SK-N-SH (cell line): ENCODE results near the gene SDK1. TPM values are rescaled to one million over a fixed set of nuclear protein-coding genes. Genes with fewer than 3 reads are reported as not detected.

Experiments used
- CTCF ChIA-PET: fragments of 300-600, 350-600 bp; formaldehyde crosslinking; extraction: SDS; loops from one replicate; lab custom pipeline; 2021; lab: Yijun Ruan, JAX
- POLR2A ChIA-PET: fragments of 350-600 bp; sonication (Branson Sonifier 250); formaldehyde crosslinking; extraction: SDS; loops from one replicate; lab custom pipeline; 2020; ENCODE audit warnings: antibody characterized with exemption, inconsistent platforms; lab: Yijun Ruan, JAX
- DNase-seq: peaks from one replicate; pipeline ENCODE4 v3.0.0; 2012
- H2AFZ ChIP-seq: fragments of 200-600 bp; sonication (generic); 2 replicates; pipeline ENCODE4 v1.8.1; 2016; ENCODE audit warnings: antibody characterized with exemption, mild to moderate bottlenecking, low read depth
- H3F3A ChIP-seq: fragments of 200-600 bp; sonication (generic); replicated peaks from 2 replicates; pipeline ENCODE3; 2016; ENCODE audit warnings: antibody characterized with exemption, mild to moderate bottlenecking; ENCODE audit not compliant: insufficient read depth
- H3K27ac ChIP-seq, 2 experiments: fragments of 200-500 bp in 1 of 2; fragments of 200-600 bp in 1 of 2; sonication (Bioruptor generic) in 1 of 2; sonication (generic), shearing (Covaris generic) in 1 of 2; 2 replicates each; pipeline versions ENCODE4 v1.5.1 to v1.6.1; 2014 to 2016; ENCODE audit warnings: low read depth in 2 of 2, inconsistent platforms in 1 of 2, low read length in 1 of 2, mild to moderate bottlenecking in 1 of 2, mixed read lengths in 1 of 2
- H3K27me3 ChIP-seq: fragments of 200-600 bp; sonication (generic), shearing (Covaris generic); 2 replicates; pipeline ENCODE4 v1.6.1; 2016; ENCODE audit warnings: mixed run types; ENCODE audit not compliant: insufficient read depth
- H3K36me3 ChIP-seq, 2 experiments: fragments of 200-500 bp in 1 of 2; fragments of 200-600 bp in 1 of 2; sonication (Bioruptor generic) in 1 of 2; sonication (generic) in 1 of 2; replicated peaks in 1 of 2; 2 replicates each; pipeline versions ENCODE3 to v1.5.1; 2014 to 2016; ENCODE audit warnings: low read length in 1 of 2, mild to moderate bottlenecking in 1 of 2; ENCODE audit not compliant: insufficient read depth in 2 of 2, control insufficient read depth in 1 of 2
- H3K4me1 ChIP-seq, 2 experiments: fragments of 200-500 bp in 1 of 2; fragments of 200-600 bp in 1 of 2; sonication (Bioruptor generic) in 1 of 2; sonication (generic), shearing (Covaris generic) in 1 of 2; 2 replicates each; pipeline versions ENCODE4 v1.5.1 to v1.6.1; 2014 to 2016; ENCODE audit warnings: low read depth in 1 of 2, low read length in 1 of 2, mixed run types in 1 of 2; ENCODE audit not compliant: insufficient read depth in 2 of 2, control insufficient read depth in 1 of 2
- H3K4me2 ChIP-seq: fragments of 200-600 bp; sonication (generic), shearing (Covaris generic); 2 replicates; pipeline ENCODE4 v1.6.1; 2017; ENCODE audit warnings: mixed run types
- H3K4me3 ChIP-seq, 2 experiments: fragments of 200-500 bp in 1 of 2; fragments of 200-600 bp in 1 of 2; sonication (Bioruptor generic) in 1 of 2; sonication (generic), shearing (Covaris generic) in 1 of 2; 2 replicates each; pipeline versions ENCODE4 v1.5.1 to v1.8.1; 2014 to 2016; ENCODE audit warnings: low read depth in 2 of 2, inconsistent platforms in 1 of 2, low read length in 1 of 2, mild to moderate bottlenecking in 1 of 2, mixed read lengths in 1 of 2, moderate library complexity in 1 of 2
- H3K79me2 ChIP-seq: fragments of 200-600 bp; sonication (generic); 2 replicates; pipeline ENCODE4 v1.8.1; 2017; ENCODE audit warnings: mild to moderate bottlenecking; ENCODE audit not compliant: insufficient read depth
- H3K9ac ChIP-seq: fragments of 200-600 bp; sonication (generic); 2 replicates; pipeline ENCODE4 v1.6.1; 2017; ENCODE audit warnings: mixed run types
- H3K9me2 ChIP-seq: fragments of 200-600 bp; sonication (generic); 2 replicates; pipeline ENCODE4 v1.6.1; 2017; ENCODE audit warnings: mixed run types
- H3K9me3 ChIP-seq: fragments of 200-600 bp; sonication (generic); 2 replicates; pipeline ENCODE4 v1.6.1; 2017; ENCODE audit warnings: mixed run types, mild to moderate bottlenecking, moderate library complexity
- H4K20me1 ChIP-seq: fragments of 200-600 bp; sonication (generic); 2 replicates; pipeline ENCODE4 v1.6.1; 2017; ENCODE audit warnings: mild to moderate bottlenecking, mixed run types; ENCODE audit not compliant: insufficient read depth
- EP300 ChIP-seq, 2 experiments: IDR thresholded peaks; 2 replicates each; pipeline versions ENCODE4 v1.4.0 to v1.6.1; 2012; ENCODE audit warnings: borderline replicate concordance in 1 of 2, low read depth in 1 of 2, low read length in 1 of 2
- FOSL2 ChIP-seq: IDR thresholded peaks from 2 replicates; pipeline ENCODE4 v1.4.0; 2012; ENCODE audit warnings: low read depth, mild to moderate bottlenecking, moderate library complexity, borderline replicate concordance
- FOXJ3 ChIP-seq: sonication (generic); formaldehyde crosslinking; IDR thresholded peaks from 2 replicates; pipeline ENCODE4 v1.5.1; 2020; ENCODE audit warnings: mild to moderate bottlenecking, missing genetic modification reagents
- IRF3 ChIP-seq: fragments of 150-350 bp; IDR thresholded peaks from 2 replicates; pipeline ENCODE4 v1.6.1; 2016; ENCODE audit warnings: mild to moderate bottlenecking, low read depth, low read length
- JUND ChIP-seq: IDR thresholded peaks from 2 replicates; pipeline ENCODE4 v1.4.0; 2012
- MAX ChIP-seq: IDR thresholded peaks from 2 replicates; pipeline ENCODE4 v1.4.0; 2012; ENCODE audit warnings: low read depth
- NRF1 ChIP-seq: IDR thresholded peaks from 2 replicates; pipeline ENCODE4 v1.6.1; 2012; ENCODE audit warnings: low read depth, mild to moderate bottlenecking, low read length
- RAD21 ChIP-seq: IDR thresholded peaks from 2 replicates; pipeline ENCODE4 v1.6.1; 2012; ENCODE audit warnings: mild to moderate bottlenecking, low read length
- RCOR1 ChIP-seq: fragments of 150-350 bp; IDR thresholded peaks from 2 replicates; pipeline ENCODE4 v1.6.1; 2017; ENCODE audit warnings: antibody characterized with exemption, low read length
- RFX5 ChIP-seq: IDR thresholded peaks from 2 replicates; pipeline ENCODE4 v1.6.1; 2012; ENCODE audit warnings: mild to moderate bottlenecking, improper control_type of control experiment, low read length
- RXRA ChIP-seq: IDR thresholded peaks from 2 replicates; pipeline ENCODE4 v1.4.0; 2012; ENCODE audit warnings: low read depth, mild to moderate bottlenecking, borderline replicate concordance
- SIN3A ChIP-seq: IDR thresholded peaks from 2 replicates; pipeline ENCODE4 v1.6.1; 2012; ENCODE audit warnings: low read depth, mild to moderate bottlenecking, low read length, moderate library complexity, borderline replicate concordance
- SMC3 ChIP-seq: IDR thresholded peaks from 2 replicates; pipeline ENCODE4 v1.6.1; 2012; ENCODE audit warnings: low read depth, low read length, improper control_type of control experiment
- TCF12 ChIP-seq: IDR thresholded peaks from 2 replicates; pipeline ENCODE4 v1.4.0; 2012
- TEAD4 ChIP-seq: IDR thresholded peaks from 2 replicates; pipeline ENCODE4 v1.4.0; 2012; ENCODE audit warnings: mild to moderate bottlenecking, borderline replicate concordance; ENCODE audit not compliant: insufficient read depth
- USF2 ChIP-seq: fragments of 150-350 bp; IDR thresholded peaks from 2 replicates; pipeline ENCODE4 v1.6.1; 2017; ENCODE audit warnings: antibody characterized with exemption, low read length, low read depth, borderline replicate concordance
- WGBS: methylation state at CpG from one replicate; pipeline ENCODE4 v1.1.6; 2017; ENCODE audit warnings: low lambda C conversion rate; 5-methylcytosine and 5-hydroxymethylcytosine counted together
- polyA plus RNA-seq, 3 experiments: library from polyadenylated mRNA; depleted of rRNA; stranded (reverse); fragments of >200 nt; gene quantifications; 2 replicates each; pipeline ENCODE4 v1.2.3, GENCODE V29; 2012
- TF ChIP-seq, protein P1 (sequence below): IDR thresholded peaks from 2 replicates; pipeline ENCODE4; 2012
- TF ChIP-seq, protein P2 (sequence below): IDR thresholded peaks from 2 replicates; pipeline ENCODE4 v1.4.0; 2012; ENCODE audit warnings: low read depth, borderline replicate concordance

Gene SDK1
- polyA plus RNA-seq, 1 of the 3 experiments (the other 2 are of a cell fraction) = 1.2 TPM

GRCh38 chr7:3847336-3847735 is 546.3 kb downstream of the SDK1 start (continued):
- TF ChIP-seq, protein P1, sequence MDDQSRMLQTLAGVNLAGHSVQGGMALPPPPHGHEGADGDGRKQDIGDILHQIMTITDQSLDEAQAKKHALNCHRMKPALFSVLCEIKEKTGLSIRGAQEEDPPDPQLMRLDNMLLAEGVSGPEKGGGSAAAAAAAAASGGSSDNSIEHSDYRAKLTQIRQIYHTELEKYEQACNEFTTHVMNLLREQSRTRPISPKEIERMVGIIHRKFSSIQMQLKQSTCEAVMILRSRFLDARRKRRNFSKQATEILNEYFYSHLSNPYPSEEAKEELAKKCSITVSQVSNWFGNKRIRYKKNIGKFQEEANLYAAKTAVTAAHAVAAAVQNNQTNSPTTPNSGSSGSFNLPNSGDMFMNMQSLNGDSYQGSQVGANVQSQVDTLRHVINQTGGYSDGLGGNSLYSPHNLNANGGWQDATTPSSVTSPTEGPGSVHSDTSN = no peak
- TF ChIP-seq USF2 (no peak), IRF3 (no peak), FOSL2 (no peak), SIN3A (no peak)
- TF ChIP-seq, all 33 proteins: peak for 0

DNA sequence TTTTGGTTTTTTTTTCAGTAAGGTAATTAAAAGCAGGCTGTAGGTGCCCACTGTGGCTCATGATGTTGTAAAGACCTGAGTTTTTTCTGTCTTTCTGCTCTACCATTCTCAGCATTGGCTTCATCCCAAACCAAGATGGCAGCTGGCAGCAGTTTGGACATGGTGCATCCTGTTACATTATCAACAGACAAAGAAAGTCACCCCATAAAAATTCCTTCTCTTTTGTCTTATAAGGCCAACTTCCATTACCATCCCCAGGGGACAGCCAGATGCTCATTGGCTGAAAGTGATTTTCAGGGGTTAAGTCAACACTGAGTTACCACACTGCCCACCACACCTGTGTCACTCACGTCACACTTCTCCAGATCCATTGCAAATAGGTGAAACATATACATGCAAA is 558.4 kb downstream of the SDK1 start:
- WGBS = 61% methylated on average over 1 of the region's 1 CpG

More for the DNA sequence above, 558.4 kb downstream of the SDK1 start:
- Histone ChIP-seq H3K36me3 (no peaks in the 10 kb centered on the region), H3K27ac (no peak overlapping the region), H3K9ac (no peak overlapping the region), H3F3A (no peaks in the 10 kb centered on the region), H2AFZ (no peak overlapping the region), H3K27me3 (no peaks in the 10 kb centered on the region), H3K4me1 (no peaks in the 10 kb centered on the region), H3K9me2 (no peaks in the 10 kb centered on the region), H3K79me2 (no peaks in the 10 kb centered on the region), H3K4me2 (no peak overlapping the region), H3K9me3 (0 out of 2 replicates have a peak, but pooled peaks cover 5% of the 10 kb centered on the region), H3K4me3 (no peak overlapping the region), H4K20me1 (no peaks in the 10 kb centered on the region)
- no peak for TF ChIP-seq SMC3
- no peak for TF ChIP-seq RAD21
- TF ChIP-seq JUND = no peak
- no peak for TF ChIP-seq RFX5
- TF ChIP-seq, protein P1 = no peak
- TF ChIP-seq, protein P2, sequence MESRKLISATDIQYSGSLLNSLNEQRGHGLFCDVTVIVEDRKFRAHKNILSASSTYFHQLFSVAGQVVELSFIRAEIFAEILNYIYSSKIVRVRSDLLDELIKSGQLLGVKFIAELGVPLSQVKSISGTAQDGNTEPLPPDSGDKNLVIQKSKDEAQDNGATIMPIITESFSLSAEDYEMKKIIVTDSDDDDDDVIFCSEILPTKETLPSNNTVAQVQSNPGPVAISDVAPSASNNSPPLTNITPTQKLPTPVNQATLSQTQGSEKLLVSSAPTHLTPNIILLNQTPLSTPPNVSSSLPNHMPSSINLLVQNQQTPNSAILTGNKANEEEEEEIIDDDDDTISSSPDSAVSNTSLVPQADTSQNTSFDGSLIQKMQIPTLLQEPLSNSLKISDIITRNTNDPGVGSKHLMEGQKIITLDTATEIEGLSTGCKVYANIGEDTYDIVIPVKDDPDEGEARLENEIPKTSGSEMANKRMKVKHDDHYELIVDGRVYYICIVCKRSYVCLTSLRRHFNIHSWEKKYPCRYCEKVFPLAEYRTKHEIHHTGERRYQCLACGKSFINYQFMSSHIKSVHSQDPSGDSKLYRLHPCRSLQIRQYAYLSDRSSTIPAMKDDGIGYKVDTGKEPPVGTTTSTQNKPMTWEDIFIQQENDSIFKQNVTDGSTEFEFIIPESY = no peak
- TF ChIP-seq IRF3 = no peak
- no peak for TF ChIP-seq RXRA
- no peak for TF ChIP-seq NRF1
- no peak for TF ChIP-seq MAX
- no peak for TF ChIP-seq TEAD4
- no peak for TF ChIP-seq RCOR1
- TF ChIP-seq EP300 (IDR thresholded peaks at IDR 0.05; ENCODE audit: borderline replicate concordance in 1 of 2, low read depth in 1 of 2, low read length in 1 of 2) = no peak
- TF ChIP-seq TCF12 = no peak
- no peak for TF ChIP-seq FOXJ3 (CRISPR knock-in tag)
- CTCF ChIA-PET = no interaction called here
- POLR2A ChIA-PET = no interaction called here
- DNase-seq = no peak
